DOHH2 (cell line): ENCODE data around the gene PDIA3.
A peak's percentile ranks its signal among the peaks of the same experiment; 100 is the strongest.

Experiments
- H3F3A ChIP-seq: fragments of 200-600 bp; sonication (generic), shearing (Covaris generic); 2 replicates; pipeline ENCODE4 v1.6.0; 2016; ENCODE audit warnings: antibody characterized with exemption, mild to moderate bottlenecking; ENCODE audit not compliant: control insufficient read depth, insufficient read depth
- H3K27ac ChIP-seq: fragments of 200-600 bp; sonication (generic); 2 replicates; pipeline ENCODE4 v1.5.1; 2014; ENCODE audit warnings: low read depth, mild to moderate bottlenecking, low read length, moderate library complexity
- H3K27me3 ChIP-seq: fragments of 200-600 bp; sonication (generic); 2 replicates; pipeline ENCODE4 v1.6.1; 2014; ENCODE audit warnings: mild to moderate bottlenecking, low read length, mixed read lengths; ENCODE audit not compliant: control insufficient read depth
- H3K36me3 ChIP-seq: fragments of 200-600 bp; sonication (generic); 2 replicates; pipeline ENCODE4 v1.6.1; 2014; ENCODE audit warnings: mild to moderate bottlenecking, low read length, moderate library complexity, mixed read lengths; ENCODE audit not compliant: control insufficient read depth
- H3K4me1 ChIP-seq: fragments of 200-600 bp; sonication (generic); 2 replicates; pipeline ENCODE4 v1.6.1; 2014; ENCODE audit warnings: mild to moderate bottlenecking, low read length, mixed read lengths; ENCODE audit not compliant: control insufficient read depth
- H3K4me2 ChIP-seq: fragments of 200-600 bp; sonication (generic); 2 replicates; pipeline ENCODE4 v1.6.0; 2014; ENCODE audit warnings: mild to moderate bottlenecking, low read length, moderate library complexity
- H3K4me3 ChIP-seq: fragments of 200-600 bp; sonication (generic); 2 replicates; pipeline ENCODE4 v1.5.1; 2014; ENCODE audit warnings: mild to moderate bottlenecking, low read length, mixed read lengths
- H3K79me2 ChIP-seq: fragments of 200-600 bp; sonication (generic); 2 replicates; pipeline ENCODE4 v1.6.1; 2014; ENCODE audit warnings: mild to moderate bottlenecking, low read length, mixed read lengths; ENCODE audit not compliant: control insufficient read depth
- H3K9me2 ChIP-seq: fragments of 200-600 bp; sonication (generic); replicated peaks from 2 replicates; pipeline ENCODE4 v1.6.1; 2014; ENCODE audit warnings: mild to moderate bottlenecking, low read length, mixed read lengths; ENCODE audit not compliant: control insufficient read depth
- H3K9me3 ChIP-seq: fragments of 200-600 bp; sonication (generic); 2 replicates; pipeline ENCODE4 v1.6.1; 2014; ENCODE audit warnings: antibody characterized with exemption, low read length, mixed read lengths; ENCODE audit not compliant: control insufficient read depth, insufficient read depth
- H4K20me1 ChIP-seq: fragments of 200-600 bp; sonication (generic); 2 replicates; pipeline ENCODE4 v1.6.0; 2014; ENCODE audit warnings: low read depth, mild to moderate bottlenecking, antibody characterized with exemption, low read length, moderate library complexity; ENCODE audit not compliant: control insufficient read depth, insufficient read depth
- EZH2phosphoT487 ChIP-seq: fragments of 200-600 bp; sonication (generic); IDR thresholded peaks from 2 replicates; pipeline ENCODE4 v1.6.1; 2017; ENCODE audit warnings: borderline replicate concordance, mild to moderate bottlenecking, antibody characterized with exemption, low read length, moderate library complexity, mixed read lengths
- TF ChIP-seq, protein P1 (sequence below): fragments of 200-600 bp; sonication (generic); IDR thresholded peaks from one replicate; pipeline ENCODE4 v1.5.1; 2014; ENCODE audit warnings: antibody characterized with exemption, mild to moderate bottlenecking, low read depth, low read length; ENCODE audit not compliant: poor library complexity, severe bottlenecking

The PDIA3 gene

GRCh38 chr15:43771816-43772215, 25.6 kb downstream of the PDIA3 start:
- H3K36me3 ChIP-seq, result peaks cover 96% of the 10 kb centered on the region
- TF ChIP-seq, protein P1, sequence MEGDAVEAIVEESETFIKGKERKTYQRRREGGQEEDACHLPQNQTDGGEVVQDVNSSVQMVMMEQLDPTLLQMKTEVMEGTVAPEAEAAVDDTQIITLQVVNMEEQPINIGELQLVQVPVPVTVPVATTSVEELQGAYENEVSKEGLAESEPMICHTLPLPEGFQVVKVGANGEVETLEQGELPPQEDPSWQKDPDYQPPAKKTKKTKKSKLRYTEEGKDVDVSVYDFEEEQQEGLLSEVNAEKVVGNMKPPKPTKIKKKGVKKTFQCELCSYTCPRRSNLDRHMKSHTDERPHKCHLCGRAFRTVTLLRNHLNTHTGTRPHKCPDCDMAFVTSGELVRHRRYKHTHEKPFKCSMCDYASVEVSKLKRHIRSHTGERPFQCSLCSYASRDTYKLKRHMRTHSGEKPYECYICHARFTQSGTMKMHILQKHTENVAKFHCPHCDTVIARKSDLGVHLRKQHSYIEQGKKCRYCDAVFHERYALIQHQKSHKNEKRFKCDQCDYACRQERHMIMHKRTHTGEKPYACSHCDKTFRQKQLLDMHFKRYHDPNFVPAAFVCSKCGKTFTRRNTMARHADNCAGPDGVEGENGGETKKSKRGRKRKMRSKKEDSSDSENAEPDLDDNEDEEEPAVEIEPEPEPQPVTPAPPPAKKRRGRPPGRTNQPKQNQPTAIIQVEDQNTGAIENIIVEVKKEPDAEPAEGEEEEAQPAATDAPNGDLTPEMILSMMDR, result no peak
- peaks cover 42% of the 10 kb centered on the region for H3K79me2 ChIP-seq
- peaks cover 52% of the 10 kb centered on the region for H3K4me1 ChIP-seq
- no peaks in the 10 kb centered on the region for H3K9me3 ChIP-seq
- H3F3A ChIP-seq, result peaks cover 87% of the 10 kb centered on the region
- no peaks in the 10 kb centered on the region for H3K27me3 ChIP-seq
- H3K27ac ChIP-seq, result peak overlapping the region; percentile 97
- H4K20me1 ChIP-seq, result peaks cover 11% of the 10 kb centered on the region; the same call in 1 of the 2 replicates
- H3K4me3 ChIP-seq, result no peak overlapping the region
- H3K9me2 ChIP-seq, result no peaks in the 10 kb centered on the region
- peak overlapping the region; percentile 93 for H3K4me2 ChIP-seq

DNA sequence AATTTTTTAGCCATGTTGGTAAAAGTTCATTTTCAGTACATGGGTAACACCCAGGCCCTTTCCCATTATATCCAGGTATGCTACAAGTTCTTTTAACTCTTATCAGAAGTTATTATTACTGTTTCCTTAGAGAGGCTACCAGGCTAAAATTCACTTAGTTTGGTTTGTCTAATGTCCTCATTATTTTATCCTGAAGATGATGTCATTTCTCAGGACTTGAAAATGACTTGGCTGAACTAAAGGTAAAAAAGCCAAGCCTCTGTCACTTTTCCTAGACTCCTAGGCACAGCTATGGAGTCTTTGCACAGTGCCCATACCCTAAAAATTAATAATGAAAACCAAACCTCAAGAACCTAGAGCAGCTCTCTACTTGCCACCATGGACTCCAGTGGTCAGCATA, 26.4 kb downstream of the PDIA3 start:
- H3K27ac ChIP-seq, result peak overlapping the region; percentile 97
- peak overlapping the region; percentile 95 for H3K4me3 ChIP-seq
- peaks cover 83% of the 10 kb centered on the region for H3F3A ChIP-seq
- peaks cover 95% of the 10 kb centered on the region for H3K36me3 ChIP-seq
- H3K9me3 ChIP-seq, result no peaks in the 10 kb centered on the region
- peak overlapping the region; percentile 93 for H3K4me2 ChIP-seq
- peaks cover 50% of the 10 kb centered on the region for H3K79me2 ChIP-seq
- peaks cover 11% of the 10 kb centered on the region; the same call in 1 of the 2 replicates for H4K20me1 ChIP-seq
- TF ChIP-seq, protein P1, result no peak
- no peak for TF ChIP-seq EZH2phosphoT487
- no peaks in the 10 kb centered on the region for H3K9me2 ChIP-seq
- no peaks in the 10 kb centered on the region for H3K27me3 ChIP-seq
- peaks cover 54% of the 10 kb centered on the region for H3K4me1 ChIP-seq

DNA sequence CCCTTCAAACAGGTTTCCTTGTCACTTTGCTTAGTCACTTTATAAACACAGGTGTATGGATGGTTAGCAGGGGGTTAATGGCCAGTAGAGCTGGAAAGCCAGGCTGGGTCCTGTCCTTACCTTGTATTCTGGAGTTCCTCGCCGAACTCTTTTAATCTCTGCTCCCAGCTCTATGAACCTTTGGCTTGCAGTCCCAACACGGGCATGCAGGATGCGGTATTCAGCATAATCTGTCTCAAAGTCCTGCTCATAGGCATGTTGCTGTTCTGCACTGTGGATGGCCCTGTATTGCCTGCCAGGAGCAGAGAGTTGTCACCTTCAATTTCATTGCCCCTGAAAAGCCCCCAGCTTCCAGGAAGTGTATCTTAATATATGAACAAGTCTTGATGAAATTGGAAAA, 27.8 kb downstream of the PDIA3 start:
- peaks cover 75% of the 10 kb centered on the region for H3F3A ChIP-seq
- H3K36me3 ChIP-seq, result peaks cover 89% of the 10 kb centered on the region
- H3K9me3 ChIP-seq, result no peaks in the 10 kb centered on the region
- peak overlapping the region; percentile 97 for H3K27ac ChIP-seq
- TF ChIP-seq, protein P1, result no peak
- TF ChIP-seq EZH2phosphoT487, result no peak
- H3K79me2 ChIP-seq, result peaks cover 63% of the 10 kb centered on the region
- H3K4me2 ChIP-seq, result peak overlapping the region; percentile 93
- no peaks in the 10 kb centered on the region for H3K9me2 ChIP-seq
- peaks cover 11% of the 10 kb centered on the region; the same call in 1 of the 2 replicates for H4K20me1 ChIP-seq
- H3K4me3 ChIP-seq, result peak overlapping the region; percentile 95
- peaks cover 66% of the 10 kb centered on the region for H3K4me1 ChIP-seq
- H3K27me3 ChIP-seq, result no peaks in the 10 kb centered on the region
